IPS-20b (cell line): ENCODE results near the gene GPR156.
"Not testable (repeated sequence)": the region's sequence is repeated elsewhere in the genome, so short reads cannot be mapped to it uniquely, and the experiment has no call there.

Source experiments
- H3K27ac ChIP-seq: one replicate; pipeline ENCODE4 v1.5.1; 2013; ENCODE audit warnings: low read length
- H3K27me3 ChIP-seq: 2 replicates; pipeline ENCODE4 v1.6.1; 2013; ENCODE audit warnings: mild to moderate bottlenecking, low read length, inconsistent platforms; ENCODE audit not compliant: insufficient read depth
- H3K36me3 ChIP-seq: 2 replicates; pipeline ENCODE4 v1.6.1; 2013; ENCODE audit warnings: low read depth, mild to moderate bottlenecking, inconsistent platforms, low read length, moderate library complexity; ENCODE audit not compliant: insufficient read depth
- H3K4me1 ChIP-seq: 2 replicates; pipeline ENCODE4 v1.6.1; 2013; ENCODE audit warnings: mild to moderate bottlenecking, control low read depth, inconsistent platforms, low read length, moderate library complexity; ENCODE audit not compliant: insufficient read depth
- H3K4me3 ChIP-seq: 2 replicates; pipeline ENCODE4 v1.5.1; 2013; ENCODE audit warnings: mild to moderate bottlenecking, low read length, inconsistent platforms
- H3K9ac ChIP-seq: 2 replicates; pipeline ENCODE4 v1.6.1; 2013; ENCODE audit warnings: low read depth, mild to moderate bottlenecking, inconsistent platforms, low read length, moderate library complexity
- H3K9me3 ChIP-seq: 2 replicates; pipeline ENCODE4 v1.6.1; 2013; ENCODE audit warnings: mild to moderate bottlenecking, low read depth, low read length, inconsistent platforms; ENCODE audit not compliant: insufficient read depth

The GPR156 gene

GRCh38 chr3:120157113-120157512 lies 127.9 kb downstream of the GPR156 start:
- no peak overlapping the region for H3K27ac ChIP-seq
- no peak overlapping the region for H3K9ac ChIP-seq
- H3K27me3 ChIP-seq: no peaks in the 10 kb centered on the region
- H3K9me3 ChIP-seq: peaks cover 28% of the 10 kb centered on the region
- no peaks in the 10 kb centered on the region for H3K4me1 ChIP-seq
- no peak overlapping the region for H3K4me3 ChIP-seq
- H3K36me3 ChIP-seq: no peaks in the 10 kb centered on the region

GRCh38 chr3:120156699-120157098 lies 128.3 kb downstream of the GPR156 start:
- Histone ChIP-seq H3K9ac (no peak overlapping the region), H3K27me3 (no peaks in the 10 kb centered on the region), H3K36me3 (no peaks in the 10 kb centered on the region), H3K4me1 (no peaks in the 10 kb centered on the region), H3K9me3 (peaks cover 28% of the 10 kb centered on the region), H3K4me3 (no peak overlapping the region), H3K27ac (no peak overlapping the region)

- H3K4me1 ChIP-seq, H3K9ac ChIP-seq, H3K4me3 ChIP-seq, H3K27me3 ChIP-seq, H3K27ac ChIP-seq, H3K36me3 ChIP-seq: not testable (repeated sequence)
- peaks cover 28% of the 10 kb centered on the region for H3K9me3 ChIP-seq
Observed at GRCh38 chr3:120155694-120156093, 129.3 kb downstream of the GPR156 start.

DNA sequence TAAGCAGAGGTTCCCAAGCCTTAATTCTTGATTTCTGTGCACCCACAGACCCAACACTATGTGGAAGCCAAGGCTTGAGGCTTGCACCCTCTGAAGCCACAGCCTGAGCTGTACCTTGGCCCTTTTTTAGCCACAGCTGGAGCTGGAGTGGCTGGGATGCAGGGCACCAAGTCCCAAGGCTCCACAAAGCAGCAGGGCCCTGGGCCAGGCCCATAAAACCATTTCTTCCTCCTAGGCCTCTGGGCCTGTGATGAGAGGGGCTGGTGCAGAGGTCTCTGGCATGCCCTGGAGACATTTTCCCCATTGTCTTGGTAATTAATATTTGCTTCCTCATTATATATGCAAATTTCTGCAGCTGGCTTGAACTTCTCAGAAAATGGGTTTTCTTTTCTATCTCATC lies 129.9 kb downstream of the GPR156 start:
- Histone ChIP-seq H3K9me3 (peaks cover 28% of the 10 kb centered on the region), H3K27ac (no peak overlapping the region), H3K36me3 (no peaks in the 10 kb centered on the region), H3K9ac (no peak overlapping the region), H3K4me3 (no peak overlapping the region), H3K27me3 (no peaks in the 10 kb centered on the region), H3K4me1 (no peaks in the 10 kb centered on the region)

DNA sequence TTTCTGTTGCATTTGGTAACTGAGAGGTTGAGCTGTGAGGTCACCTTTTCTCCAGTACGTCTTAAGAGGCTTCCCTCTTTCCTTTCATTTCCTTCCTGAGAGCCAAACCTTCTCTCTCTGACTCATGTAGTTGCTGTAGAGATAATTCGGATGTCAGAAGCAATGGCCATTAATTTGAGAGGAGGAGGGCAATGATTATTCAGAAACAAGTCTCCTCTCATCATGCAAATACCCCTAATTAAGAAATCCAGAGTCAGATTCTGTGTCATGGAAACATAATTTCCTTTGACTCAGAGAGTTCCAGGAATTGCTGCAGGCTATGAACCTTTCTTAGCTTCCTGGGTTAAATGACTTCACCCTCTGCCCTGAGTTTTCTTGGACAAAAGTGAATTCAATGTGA lies 131.7 kb downstream of the GPR156 start:
- no peaks in the 10 kb centered on the region for H3K36me3 ChIP-seq
- no peaks in the 10 kb centered on the region for H3K4me1 ChIP-seq
- H3K27me3 ChIP-seq: no peaks in the 10 kb centered on the region
- H3K9me3 ChIP-seq: peaks cover 28% of the 10 kb centered on the region
- H3K4me3 ChIP-seq: no peak overlapping the region
- H3K27ac ChIP-seq: no peak overlapping the region
- no peak overlapping the region for H3K9ac ChIP-seq

DNA sequence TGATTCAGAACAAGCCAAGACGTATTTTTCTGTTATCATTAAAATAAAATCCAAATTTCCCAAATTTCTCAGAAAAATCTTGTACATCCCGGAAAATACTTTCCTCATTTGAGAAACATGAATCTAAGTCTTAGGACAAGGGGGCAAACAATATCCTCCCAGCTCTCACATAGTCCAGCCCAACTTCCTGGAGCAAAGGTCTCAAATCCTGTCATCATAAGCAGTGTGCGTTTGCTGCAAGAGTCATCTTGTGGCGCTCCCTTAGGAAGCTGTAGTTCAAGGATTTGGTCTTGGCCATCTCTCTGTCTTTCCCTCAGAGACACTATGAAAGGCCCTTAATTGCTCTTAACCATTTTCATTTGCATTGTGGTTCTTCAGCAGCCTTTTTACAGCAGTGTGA lies 133.2 kb downstream of the GPR156 start:
- H3K27ac ChIP-seq: no peak overlapping the region
- no peak overlapping the region for H3K9ac ChIP-seq
- H3K4me3 ChIP-seq: no peak overlapping the region
- H3K4me1 ChIP-seq: peaks cover 11% of the 10 kb centered on the region; the same call in 1 of the 2 replicates
- H3K9me3 ChIP-seq: peaks cover 28% of the 10 kb centered on the region
- no peaks in the 10 kb centered on the region for H3K36me3 ChIP-seq
- H3K27me3 ChIP-seq: no peaks in the 10 kb centered on the region

- H3K4me1 ChIP-seq: peaks cover 11% of the 10 kb centered on the region; the same call in 1 of the 2 replicates
- H3K9ac ChIP-seq: no peak overlapping the region
- H3K36me3 ChIP-seq: no peaks in the 10 kb centered on the region
- no peak overlapping the region for H3K4me3 ChIP-seq
- peaks cover 3% of the 10 kb centered on the region; the same call in 1 of the 2 replicates for H3K9me3 ChIP-seq
- H3K27me3 ChIP-seq: no peaks in the 10 kb centered on the region
- no peak overlapping the region for H3K27ac ChIP-seq
Observed at GRCh38 chr3:120148187-120148949, 136.7 kb downstream of the GPR156 start.

GRCh38 chr3:120147072-120147871 lies 137.8 kb downstream of the GPR156 start:
- no peaks in the 10 kb centered on the region for H3K27me3 ChIP-seq
- no peaks in the 10 kb centered on the region for H3K9me3 ChIP-seq
- no peak overlapping the region for H3K4me3 ChIP-seq
- no peak overlapping the region for H3K27ac ChIP-seq
- no peaks in the 10 kb centered on the region for H3K36me3 ChIP-seq
- H3K9ac ChIP-seq: no peak overlapping the region
- H3K4me1 ChIP-seq: peaks cover 11% of the 10 kb centered on the region; the same call in 1 of the 2 replicates

DNA sequence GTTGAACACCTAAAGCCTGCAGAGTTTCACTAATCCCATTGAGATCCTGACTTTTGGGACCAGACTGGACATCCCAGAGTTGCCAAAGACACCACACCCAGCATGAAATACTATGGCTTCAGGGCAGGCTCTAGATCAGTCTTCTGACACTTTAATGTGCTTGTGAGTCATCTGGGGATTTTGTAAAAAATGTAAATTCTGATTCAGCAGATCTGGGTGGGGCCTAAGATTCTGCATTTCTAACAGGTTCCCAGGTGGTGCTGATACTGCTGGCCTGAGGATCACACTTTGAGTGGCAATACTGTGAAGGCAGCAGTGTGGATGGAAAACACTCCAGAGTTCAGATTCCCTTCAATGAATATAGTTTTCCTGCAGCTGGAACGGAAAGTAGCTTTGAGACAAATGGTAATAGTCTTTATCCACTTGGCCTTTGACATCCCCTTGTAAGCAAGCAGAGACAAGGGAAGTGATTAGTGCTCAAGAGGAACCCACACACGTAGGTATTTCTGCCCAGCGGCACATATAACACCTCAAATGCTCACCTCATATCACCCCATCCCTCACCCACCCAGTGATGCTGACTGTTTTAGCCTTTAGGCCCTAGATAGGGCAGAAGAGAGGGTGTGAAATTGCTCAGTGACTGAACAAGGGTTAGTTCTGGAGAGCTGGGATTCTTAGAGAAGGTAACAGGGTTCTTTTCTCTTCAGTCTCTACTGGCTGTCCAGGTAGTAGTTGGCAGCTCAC lies 139.3 kb downstream of the GPR156 start:
- H3K27ac ChIP-seq: no peak overlapping the region
- H3K9me3 ChIP-seq: no peaks in the 10 kb centered on the region
- H3K27me3 ChIP-seq: no peaks in the 10 kb centered on the region
- no peak overlapping the region for H3K4me3 ChIP-seq
- no peaks in the 10 kb centered on the region for H3K36me3 ChIP-seq
- no peak overlapping the region for H3K9ac ChIP-seq
- H3K4me1 ChIP-seq: peaks cover 11% of the 10 kb centered on the region; the same call in 1 of the 2 replicates

- H3K9ac ChIP-seq: no peak overlapping the region
- H3K27me3 ChIP-seq: no peaks in the 10 kb centered on the region
- H3K9me3 ChIP-seq: no peaks in the 10 kb centered on the region
- H3K36me3 ChIP-seq: no peaks in the 10 kb centered on the region
- H3K4me3 ChIP-seq: no peak overlapping the region
- no peak overlapping the region for H3K27ac ChIP-seq
- H3K4me1 ChIP-seq: peaks cover 11% of the 10 kb centered on the region; the same call in 1 of the 2 replicates
Observed at GRCh38 chr3:120144267-120144666, 140.8 kb downstream of the GPR156 start.

- Histone ChIP-seq H3K9me3 (no peaks in the 10 kb centered on the region), H3K9ac (no peak overlapping the region), H3K4me1 (peaks cover 11% of the 10 kb centered on the region; the same call in 1 of the 2 replicates), H3K27ac (no peak overlapping the region), H3K4me3 (no peak overlapping the region), H3K27me3 (no peaks in the 10 kb centered on the region), H3K36me3 (no peaks in the 10 kb centered on the region)
Observed at GRCh38 chr3:120143676-120144075, 141.3 kb downstream of the GPR156 start.
